ENCODE data around the gene NINJ1. TPM values are rescaled to one million over a fixed set of nuclear protein-coding genes. Genes with fewer than 3 reads are reported as not detected.

Gene NINJ1
- total and polyA plus RNA-seq, 2 of the 8 experiments (the other 6 are each of a cell fraction or from before 2014, with no cell fraction given), result 28.2 to 65.6 TPM

GRCh38 chr9:93137362-93137761 lies 3.3 kb upstream of the NINJ1 start:
- Histone ChIP-seq H3K23me2 (ENCODE audit: low read depth, low read length) (peaks cover 16% of the 10 kb centered on the region; the same call in 1 of the 2 replicates), H2AK5ac (ENCODE audit: low read depth, low read length) (no peak overlapping the region), H2BK20ac (ENCODE audit: low read length) (no peak overlapping the region), H3K27ac (ENCODE audit: low read depth, low read length) (no peak overlapping the region), H3K4me2 (ENCODE audit: insufficient read depth in 1 of 2, low read depth in 2 of 2, low read length in 2 of 2) (no peak overlapping the region), H3K56ac (replicated peaks; ENCODE audit: insufficient read length, low read depth, low read length) (no peak overlapping the region), H2AFZ (ENCODE audit: low read length) (no peak overlapping the region), H2BK120ac (replicated peaks; ENCODE audit: low read depth, low read length) (no peak overlapping the region), H3K4me1 (replicated peaks in 1 of 4; ENCODE audit: control insufficient read depth in 3 of 4, insufficient read depth in 4 of 4, low read length in 3 of 4) (peaks cover 0 to 20% (median 14%) of the 10 kb centered on the region in 4 experiments; a peak in 6 of 7 replicates), H4K5ac (ENCODE audit: insufficient read length, low read depth, low read length) (no peak overlapping the region), H3K4me3 (ENCODE audit: extremely low read depth in 1 of 4, insufficient read depth in 2 of 4, low read depth in 3 of 4, low read length in 4 of 4) (no peak overlapping the region), H3K14ac (ENCODE audit: insufficient read length) (no peak overlapping the region), H4K91ac (replicated peaks; ENCODE audit: insufficient read length, low read length) (peak overlapping the region; percentile 13), H2BK12ac (ENCODE audit: low read depth, low read length) (peak overlapping the region; percentile 43; the same call in 1 of the 2 replicates), H3K36me3 (ENCODE audit: control insufficient read depth in 2 of 4, insufficient read depth in 4 of 4, low read length in 3 of 4) (no peaks in the 10 kb centered on the region), H3K79me1 (ENCODE audit: low read depth, low read length) (no peaks in the 10 kb centered on the region; the same call in 1 of the 2 replicates), H3K27me3 (replicated peaks in 1 of 4; ENCODE audit: control insufficient read depth in 3 of 4, extremely low read depth in 1 of 4, insufficient read depth in 3 of 4, low read length in 3 of 4) (peaks cover 0 to 13% (median 10%) of the 10 kb centered on the region in 4 experiments; a peak in 5 of 7 replicates), H3K4ac (replicated peaks; ENCODE audit: insufficient read length, low read depth, low read length) (no peak overlapping the region), H4K8ac (ENCODE audit: extremely low read depth, insufficient read depth, low read length) (no peak overlapping the region), H2BK5ac (ENCODE audit: low read depth, low read length) (no peak overlapping the region), H3K9ac (replicated peaks in 1 of 4; ENCODE audit: extremely low read depth in 1 of 4, low read depth in 3 of 4, low read length in 3 of 4) (no peak overlapping the region), H4K20me1 (replicated peaks in 1 of 2; ENCODE audit: control insufficient read depth in 1 of 2, insufficient read depth in 2 of 2, low read length in 2 of 2) (peaks cover 0 to 2% of the 10 kb centered on the region in 2 experiments), H2BK15ac (ENCODE audit: low read length) (no peak overlapping the region), H3K79me2 (ENCODE audit: control insufficient read depth in 1 of 2, insufficient read depth in 2 of 2, low read length in 2 of 2) (no peaks in the 10 kb centered on the region; a peak in 1 of 4 replicates), H3K18ac (ENCODE audit: extremely low read depth, low read length) (no peak overlapping the region), H3K9me3 (ENCODE audit: insufficient read depth in 2 of 2, low read depth in 1 of 2, low read length in 1 of 2) (no peaks in the 10 kb centered on the region), H3K23ac (ENCODE audit: insufficient read length) (no peak overlapping the region)
- no peak for FAIRE-seq
- 91% methylated on average over 11 of the region's 11 CpGs; no CpG with 5 or more reads in 1 of the 2 experiments for WGBS, 2 experiments (ENCODE audit: extremely low coverage in 1 of 2, insufficient coverage in 1 of 2, insufficient read length in 1 of 2, insufficient replicate concordance in 2 of 2, low coverage in 1 of 2, low lambda C conversion rate in 2 of 2, missing lambda C conversion rate in 1 of 2)
- POLR2A ChIA-PET (ENCODE audit: partially characterized antibody), result no interaction called here
- no peak for DNase-seq (ENCODE audit: low read depth in 1 of 2, low spot score in 2 of 2)
- CTCF ChIA-PET (ENCODE audit: partially characterized antibody), result interaction anchor here (0.9 to 2.0 kb wide), 7 partner anchors 13 to 184 kb away, joined by 3 to 7 read pairs (median 3); no protein-coding TSS in a partner anchor
- TF ChIP-seq FOSL1 (IDR thresholded peaks at IDR 0.05; ENCODE audit: insufficient read depth, low read depth, low read length) (no peak), TAF1 (IDR thresholded peaks at IDR 0.05; ENCODE audit: low read depth, low read length) (no peak), CTBP2 (IDR thresholded peaks at IDR 0.05; ENCODE audit: borderline replicate concordance, insufficient read depth, insufficient read length, low read length) (no peak), KDM5A (IDR thresholded peaks at IDR 0.05; ENCODE audit: low read length) (no peak), TBP (IDR thresholded peaks at IDR 0.05; ENCODE audit: low read depth, low read length) (no peak), CTCF (IDR thresholded peaks at IDR 0.05; ENCODE audit: control extremely low read depth in 1 of 3, insufficient read depth in 1 of 3, low read depth in 1 of 3, low read length in 3 of 3) (no peak), GABPA (IDR thresholded peaks at IDR 0.05; ENCODE audit: borderline replicate concordance, insufficient read depth, low read length) (no peak), BACH1 (IDR thresholded peaks at IDR 0.05; ENCODE audit: low read length) (no peak), SUZ12 (IDR thresholded peaks at IDR 0.05; ENCODE audit: low read length) (no peak), RFX5 (IDR thresholded peaks at IDR 0.05; ENCODE audit: borderline replicate concordance, low read depth, low read length) (no peak)

All from H1 (cell line).